GM19240 (cell line): Measurements from ENCODE around the gene KCNK10.

ENCODE experiments used
- DNase-seq: peaks from one replicate; pipeline ENCODE4 v3.0.0; 2011; ENCODE audit warnings: low spot score; ENCODE audit not compliant: insufficient read length

Gene KCNK10, protein sequence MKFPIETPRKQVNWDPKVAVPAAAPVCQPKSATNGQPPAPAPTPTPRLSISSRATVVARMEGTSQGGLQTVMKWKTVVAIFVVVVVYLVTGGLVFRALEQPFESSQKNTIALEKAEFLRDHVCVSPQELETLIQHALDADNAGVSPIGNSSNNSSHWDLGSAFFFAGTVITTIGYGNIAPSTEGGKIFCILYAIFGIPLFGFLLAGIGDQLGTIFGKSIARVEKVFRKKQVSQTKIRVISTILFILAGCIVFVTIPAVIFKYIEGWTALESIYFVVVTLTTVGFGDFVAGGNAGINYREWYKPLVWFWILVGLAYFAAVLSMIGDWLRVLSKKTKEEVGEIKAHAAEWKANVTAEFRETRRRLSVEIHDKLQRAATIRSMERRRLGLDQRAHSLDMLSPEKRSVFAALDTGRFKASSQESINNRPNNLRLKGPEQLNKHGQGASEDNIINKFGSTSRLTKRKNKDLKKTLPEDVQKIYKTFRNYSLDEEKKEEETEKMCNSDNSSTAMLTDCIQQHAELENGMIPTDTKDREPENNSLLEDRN

GRCh38 chr14:88323086-88323522, at the start of gene KCNK10:
Gene KCNK10, minus strand, starts transcription at chr14:88323269. Its CDS starts 471 bp downstream, at chr14:88322798.
- no peak for DNase-seq

DNA sequence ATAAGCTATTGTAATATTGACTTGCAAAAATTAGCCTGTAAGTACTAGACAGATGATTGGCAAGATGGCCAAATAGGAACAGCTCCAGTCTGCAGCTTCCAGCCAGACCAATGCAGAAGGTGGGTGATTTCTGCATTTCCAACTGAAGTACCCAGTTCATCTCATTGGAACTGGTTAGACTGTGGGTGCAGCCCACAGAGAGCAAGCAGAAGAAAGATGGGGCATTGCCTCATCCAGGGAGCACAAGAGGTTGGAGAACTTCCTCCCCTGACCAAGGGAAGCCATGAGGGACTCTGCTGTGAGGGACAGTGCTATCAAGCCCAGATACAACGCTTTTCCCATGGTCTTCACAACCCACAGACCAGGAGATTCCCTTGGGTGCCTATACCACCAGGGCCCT, 46.4 kb upstream of the KCNK10 start:
- DNase-seq = no peak

DNA sequence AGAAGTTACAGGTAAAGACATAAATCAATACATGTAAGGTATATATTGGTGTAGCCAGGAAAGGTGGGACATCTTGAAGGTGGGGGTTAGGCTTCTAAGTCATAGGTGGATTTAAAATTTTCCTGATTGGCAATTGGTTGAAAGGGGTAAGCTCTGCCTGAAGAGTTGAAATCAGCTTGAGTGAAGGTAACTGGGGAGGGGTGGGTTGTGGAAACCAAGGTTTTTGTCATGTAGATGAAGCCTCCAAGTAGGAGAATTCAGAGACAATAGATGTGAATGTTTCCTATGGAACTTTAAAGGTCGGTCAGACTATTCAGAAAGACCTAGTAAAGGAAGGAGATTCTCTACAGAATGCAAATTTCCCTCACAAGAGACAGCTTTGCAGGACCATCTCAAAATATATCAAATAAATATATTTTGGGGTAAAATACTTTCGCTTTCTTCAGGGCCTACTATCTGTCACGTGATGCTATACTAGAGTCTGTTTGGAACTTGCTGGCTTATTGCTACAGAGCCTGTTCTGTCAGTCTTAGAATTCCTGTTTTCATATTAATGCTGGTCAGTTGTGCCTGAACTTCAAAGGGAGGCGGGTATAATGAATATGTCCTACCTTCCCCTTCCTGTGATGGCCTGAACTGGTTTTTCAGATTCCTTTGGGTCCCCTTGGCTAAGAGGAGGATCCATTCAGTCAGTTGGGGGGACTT, 41.8 kb upstream of the KCNK10 start:
- DNase-seq = no peak

GRCh38 chr14:88363644-88364043, 40.6 kb upstream of the KCNK10 start:
- DNase-seq = no peak

DNA sequence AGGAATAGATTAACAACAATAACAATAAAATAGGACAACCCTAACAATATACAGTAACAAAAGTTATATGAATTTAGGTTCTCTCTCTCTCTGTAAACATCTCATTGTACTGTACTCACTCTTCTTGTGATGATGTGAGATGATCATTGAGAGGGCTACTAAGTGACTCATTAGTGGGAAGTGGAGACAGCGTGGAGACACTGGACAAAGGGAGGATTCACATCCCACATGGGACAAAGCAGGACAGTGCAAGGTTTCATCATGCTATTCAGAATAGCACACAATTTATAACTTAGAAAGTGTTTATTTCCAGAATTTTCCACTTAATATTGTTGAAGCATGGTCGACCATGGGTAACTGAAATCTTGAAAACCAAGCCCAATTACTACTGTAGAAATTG, 36.4 kb upstream of the KCNK10 start:
- DNase-seq = no peak

- DNase-seq = no peak
Measured at GRCh38 chr14:88354358-88354757, 31.3 kb upstream of the KCNK10 start.

- DNase-seq = no peak
Measured at GRCh38 chr14:88352698-88353097, 29.6 kb upstream of the KCNK10 start.

GRCh38 chr14:88351966-88352691, 29.1 kb upstream of the KCNK10 start:
- DNase-seq = no peak

- DNase-seq = no peak
Measured at GRCh38 chr14:88348546-88348945, 25.5 kb upstream of the KCNK10 start.

DNA sequence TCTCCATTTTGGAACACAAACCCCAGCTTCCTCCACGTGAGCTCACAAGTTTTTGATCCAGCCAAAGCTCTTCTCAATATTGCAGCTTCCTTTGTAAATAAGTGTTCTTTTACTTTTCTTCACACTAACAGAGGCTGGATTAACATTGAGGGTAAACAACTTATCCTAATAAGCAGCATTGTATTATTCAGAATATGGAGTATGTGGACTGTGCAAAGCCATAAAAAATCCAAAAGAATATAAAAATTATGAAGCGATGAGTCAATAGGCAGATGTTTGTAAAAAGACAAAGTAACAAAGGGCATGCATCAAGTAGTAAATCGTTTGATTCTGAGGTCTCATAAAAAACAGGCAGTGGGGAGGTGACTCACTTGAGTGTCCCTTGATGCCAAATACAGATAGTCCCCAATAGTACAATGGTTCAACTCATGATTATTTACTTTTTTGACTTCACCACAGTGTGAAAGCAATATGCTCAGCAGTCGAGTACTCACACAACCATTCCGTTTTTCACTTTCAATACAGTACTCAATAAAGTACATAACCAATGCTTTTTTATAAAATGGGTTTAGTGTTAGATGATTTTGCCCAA, 23.1 kb upstream of the KCNK10 start:
- no peak for DNase-seq

DNA sequence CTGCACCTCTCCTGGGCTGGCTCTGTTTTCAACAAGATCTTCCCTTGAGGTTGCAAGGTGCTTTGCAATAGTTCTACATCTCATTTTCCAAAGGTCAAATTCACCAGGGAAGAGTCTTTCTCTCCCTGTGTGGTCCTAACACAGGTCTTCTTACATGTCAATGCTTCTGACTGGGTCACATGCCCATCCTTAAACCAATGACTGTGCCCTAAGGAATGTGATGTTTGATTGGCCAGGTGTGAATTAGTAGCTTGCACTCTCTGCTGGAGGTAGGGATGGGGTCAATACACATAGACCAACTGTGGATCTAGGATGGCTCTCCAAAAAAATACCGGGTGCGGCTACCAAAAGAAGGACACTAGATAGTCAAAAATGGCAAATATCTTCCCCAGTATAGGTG, 19.9 kb upstream of the KCNK10 start:
- no peak for DNase-seq

DNA sequence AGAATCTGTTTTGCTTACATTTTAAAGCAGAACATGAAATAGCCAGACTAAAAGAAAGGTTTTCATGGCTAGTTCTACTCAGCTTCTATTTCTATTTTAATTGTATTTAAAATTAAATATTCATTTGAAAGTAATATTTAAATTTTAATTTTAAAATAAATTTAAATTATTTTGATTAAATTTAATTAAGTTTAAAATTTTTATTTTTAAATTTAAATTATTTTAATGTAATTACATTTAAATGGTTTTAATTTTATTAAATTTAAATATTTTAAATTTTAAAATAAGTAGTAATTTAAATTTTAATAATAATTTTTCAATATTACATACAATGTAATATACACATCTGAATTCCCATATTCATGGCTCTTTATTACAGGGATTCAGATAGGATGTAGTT, 17.3 kb upstream of the KCNK10 start:
- DNase-seq = no peak

- no peak for DNase-seq
Measured at GRCh38 chr14:88333036-88333435, 10.0 kb upstream of the KCNK10 start.

- DNase-seq = no peak
Measured at GRCh38 chr14:88327497-88327896, 4.4 kb upstream of the KCNK10 start.

GRCh38 chr14:88326352-88327103, 3.5 kb upstream of the KCNK10 start:
- no peak for DNase-seq

- no peak for DNase-seq
Measured at GRCh38 chr14:88325883-88326282, 2.8 kb upstream of the KCNK10 start.

- no peak for DNase-seq
Measured at GRCh38 chr14:88324930-88325329, 1.9 kb upstream of the KCNK10 start.

GRCh38 chr14:88324491-88324890, 1.4 kb upstream of the KCNK10 start:
- DNase-seq = no peak

DNA sequence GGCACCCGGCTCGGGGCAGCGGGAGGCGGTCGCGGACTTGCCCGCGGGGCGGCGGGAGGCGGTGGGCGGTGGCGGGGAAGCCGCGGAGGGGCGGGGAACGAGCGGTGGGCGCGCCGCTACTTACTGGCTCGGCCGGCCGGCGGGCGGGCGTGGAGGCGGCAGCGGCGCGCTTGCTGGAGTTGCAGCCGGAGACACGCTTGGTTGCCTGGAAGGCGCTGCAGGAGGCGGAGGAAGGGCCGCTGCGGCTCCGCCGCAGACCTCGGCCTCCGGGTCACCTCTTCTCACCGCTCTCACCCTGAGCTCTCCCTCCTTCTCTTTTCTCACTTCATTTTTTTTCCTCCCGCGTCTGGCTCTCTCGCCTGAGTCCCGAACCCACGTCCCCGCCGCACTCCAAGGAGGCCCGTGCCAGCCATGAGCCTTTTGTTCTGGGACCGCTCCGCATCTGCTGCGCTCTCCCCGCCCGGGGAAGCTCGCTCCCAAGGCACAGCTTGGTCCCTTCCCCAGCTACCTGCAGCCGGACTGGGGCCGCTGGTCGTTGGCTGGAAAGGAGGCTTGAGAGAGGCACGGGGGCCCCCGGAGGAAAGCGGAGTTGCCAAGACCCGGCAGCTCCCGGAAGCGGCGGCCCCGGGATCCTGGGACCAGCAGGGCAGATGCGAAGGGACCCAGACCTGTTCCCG, 592 bp upstream of the KCNK10 start:
- DNase-seq = peak; percentile 64

GRCh38 chr14:88322504-88323085, 474 bp downstream of the KCNK10 start:
- DNase-seq = no peak
